HG03521 (cell line): ENCODE measurements around the gene OR2A2.
"Not testable (repeated sequence)": the region's sequence is repeated elsewhere in the genome, so short reads cannot be mapped to it uniquely, and the experiment has no call there.

Experiments used
- ATAC-seq: cut with Tn5 transposase; IDR thresholded peaks from one replicate; pipeline ENCODE4 v1.9.1; 2021; ENCODE audit warnings: mild to moderate bottlenecking, moderate library complexity; ENCODE audit not compliant: unreplicated experiment

The OR2A2 gene

GRCh38 chr7:144109283-144109682 is at the start of gene OR2A2:
OR2A2 (plus strand) TSS chr7:144109583; CDS start chr7:144109583, 0 bp downstream.
- no peak for ATAC-seq

DNA sequence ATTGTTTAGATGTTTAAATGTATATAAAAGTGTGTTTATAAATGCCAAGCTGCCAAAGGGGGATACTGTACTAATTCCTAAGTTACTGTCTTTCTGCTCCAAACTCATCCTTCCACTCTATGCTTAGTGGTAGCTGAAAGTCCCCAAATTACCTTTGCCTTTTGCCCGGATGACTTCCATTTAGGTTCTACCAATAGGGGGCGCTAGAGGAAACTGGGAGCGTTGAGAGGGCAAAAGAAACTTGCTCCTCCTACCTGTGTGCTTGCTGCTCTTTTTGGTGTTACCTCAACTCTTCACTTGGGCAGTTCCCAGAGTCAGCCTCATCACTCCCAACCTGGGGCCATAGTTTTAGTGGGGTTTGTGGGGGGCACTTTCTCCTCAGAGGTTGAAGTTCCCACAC is 45.7 kb upstream of the OR2A2 start:
- ATAC-seq = no peak

DNA sequence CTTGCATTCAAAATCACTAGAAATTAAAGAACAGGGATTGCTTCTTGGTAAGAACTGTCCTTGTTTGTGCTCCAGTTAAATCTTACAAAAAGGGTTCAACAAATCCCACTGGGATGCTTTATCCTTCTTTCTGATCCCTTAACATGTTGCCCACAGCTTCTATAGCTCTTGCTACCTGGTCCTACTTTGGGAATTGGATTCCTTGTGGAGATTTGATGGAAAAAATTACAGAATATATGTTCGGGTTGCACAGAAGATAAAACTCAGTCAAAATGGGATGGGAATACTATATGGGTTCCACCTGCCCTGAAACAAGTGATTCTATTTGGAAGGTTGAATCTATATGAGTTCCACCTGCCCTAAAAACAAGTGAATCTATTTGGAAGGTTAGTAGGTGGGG is 39.9 kb upstream of the OR2A2 start, which contains the start of gene OR2A25:
Gene OR2A25 (plus strand): TSS at position 301 of the 400 bp plus-strand sequence. CDS start 4,409 bp downstream, outside the sequence.
- ATAC-seq = no peak

GRCh38 chr7:144069953-144070352 is 39.4 kb upstream of the OR2A2 start:
- ATAC-seq = no peak

DNA sequence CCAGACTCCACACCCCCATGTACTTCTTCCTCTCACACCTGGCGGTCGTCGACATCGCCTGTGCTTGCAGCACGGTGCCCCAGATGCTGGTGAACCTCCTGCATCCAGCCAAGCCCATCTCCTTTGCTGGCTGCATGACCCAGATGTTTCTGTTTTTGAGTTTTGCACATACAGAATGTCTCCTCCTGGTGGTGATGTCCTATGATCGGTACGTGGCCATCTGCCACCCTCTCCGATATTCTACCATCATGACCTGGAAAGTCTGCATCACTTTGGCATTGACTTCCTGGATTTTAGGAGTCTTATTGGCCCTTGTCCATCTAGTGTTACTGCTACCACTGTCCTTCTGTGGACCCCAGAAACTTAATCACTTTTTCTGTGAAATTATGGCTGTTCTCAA is 35.0 kb upstream of the OR2A2 start:
- no peak for ATAC-seq

GRCh38 chr7:144085978-144086377 is 23.4 kb upstream of the OR2A2 start, which contains the start of gene OR2A12:
OR2A12 (plus strand) TSS chr7:144086278; CDS start chr7:144095108, 8,830 bp downstream.
- ATAC-seq = no peak

DNA sequence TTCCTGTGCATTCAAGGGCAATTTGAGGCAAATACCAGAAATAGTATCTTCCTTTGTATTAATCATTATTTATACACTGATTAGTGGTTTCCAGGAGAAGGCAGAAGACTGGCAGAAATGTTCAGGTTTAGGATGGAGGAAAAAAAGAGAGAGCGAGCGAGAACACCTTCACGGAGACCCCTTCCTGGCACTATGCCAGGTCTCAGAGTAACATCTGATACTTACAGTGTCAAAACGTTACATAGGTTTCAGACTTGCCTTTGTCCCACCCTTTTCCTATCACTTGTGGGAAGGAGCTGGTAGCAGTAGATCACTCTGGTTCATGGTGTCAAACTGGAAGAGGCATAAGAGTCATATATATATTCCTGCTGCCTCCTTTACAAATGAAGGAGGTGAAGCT is 22.7 kb upstream of the OR2A2 start:
- no peak for ATAC-seq

DNA sequence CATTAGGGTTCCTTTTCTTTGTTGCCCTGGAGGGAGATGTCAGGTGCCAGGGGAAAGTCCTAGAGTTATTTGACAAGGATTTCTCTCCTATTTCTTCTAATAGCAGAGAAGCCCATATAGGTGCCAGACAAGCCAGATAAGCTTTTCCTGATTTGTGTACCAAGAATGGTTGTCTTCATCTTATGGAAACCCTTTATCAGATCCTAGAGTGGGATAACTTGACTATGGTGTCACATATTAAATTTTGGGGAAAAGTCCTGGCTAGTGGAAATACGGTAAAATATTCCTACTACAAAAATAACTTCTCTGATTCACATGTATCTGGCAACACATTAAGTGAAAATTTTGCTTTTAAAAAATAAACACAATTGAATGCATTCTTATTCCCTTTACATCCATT is 22.2 kb upstream of the OR2A2 start:
- ATAC-seq = no peak

DNA sequence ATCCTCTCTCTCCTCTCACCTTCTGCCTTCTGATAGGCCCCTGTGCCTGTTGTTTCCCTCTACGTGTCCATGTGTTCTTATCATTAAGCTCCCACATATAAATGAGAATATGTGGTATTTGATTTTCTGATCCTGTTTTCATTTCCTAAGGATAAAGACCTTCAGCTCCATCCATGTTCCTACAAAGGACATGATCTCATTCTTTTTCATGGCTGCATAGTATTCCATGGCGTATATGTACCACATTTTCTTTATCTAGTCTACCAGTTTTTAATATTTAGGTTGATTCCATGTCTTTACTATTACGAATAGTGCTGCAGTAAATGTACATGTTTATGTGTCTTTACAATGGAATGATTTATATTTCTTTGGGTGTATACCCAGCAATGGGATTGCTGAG is 18.7 kb upstream of the OR2A2 start:
- no peak for ATAC-seq

- ATAC-seq = no peak
These were observed 10.6 kb upstream of the OR2A2 start for GRCh38 chr7:144098776-144099175.

DNA sequence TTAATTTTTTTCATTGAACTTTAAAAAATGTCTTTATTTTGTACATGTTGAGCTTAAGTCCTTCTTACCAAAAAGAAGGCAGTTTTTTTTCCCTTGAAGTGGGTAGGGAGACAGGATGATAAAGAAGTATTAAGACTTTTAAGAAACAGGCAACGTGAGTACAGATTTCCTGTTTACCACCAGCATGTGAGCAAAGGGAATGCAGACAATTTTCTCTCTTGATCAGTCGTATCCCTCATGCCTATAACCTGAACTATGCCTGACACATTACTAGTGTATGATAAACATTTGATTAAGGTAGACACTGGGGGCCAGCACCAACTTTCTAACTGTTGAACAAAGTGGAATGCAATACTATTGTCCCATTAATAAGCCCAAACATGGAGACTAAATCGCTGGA is 8.8 kb upstream of the OR2A2 start:
- ATAC-seq = no peak

GRCh38 chr7:144102041-144102440 is 7.3 kb upstream of the OR2A2 start:
- no peak for ATAC-seq

DNA sequence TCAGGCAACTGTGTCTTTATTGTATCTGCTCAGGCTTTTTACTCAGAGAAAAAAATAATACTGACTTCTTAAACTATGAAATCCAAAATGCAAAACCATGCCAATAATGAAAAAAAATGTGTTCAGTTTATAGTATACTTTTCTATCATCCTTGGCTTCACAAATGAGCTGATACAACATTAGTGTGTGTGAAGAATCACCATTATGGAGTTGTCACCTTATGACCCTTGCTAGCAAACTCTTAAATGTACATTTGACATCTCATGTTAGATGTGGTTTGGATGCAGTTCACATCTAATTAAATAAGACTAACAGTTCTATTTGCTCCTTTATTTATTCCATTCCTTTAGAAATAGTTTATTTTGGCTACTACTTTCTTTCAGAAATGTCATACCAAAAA is 4.2 kb upstream of the OR2A2 start:
- no peak for ATAC-seq

DNA sequence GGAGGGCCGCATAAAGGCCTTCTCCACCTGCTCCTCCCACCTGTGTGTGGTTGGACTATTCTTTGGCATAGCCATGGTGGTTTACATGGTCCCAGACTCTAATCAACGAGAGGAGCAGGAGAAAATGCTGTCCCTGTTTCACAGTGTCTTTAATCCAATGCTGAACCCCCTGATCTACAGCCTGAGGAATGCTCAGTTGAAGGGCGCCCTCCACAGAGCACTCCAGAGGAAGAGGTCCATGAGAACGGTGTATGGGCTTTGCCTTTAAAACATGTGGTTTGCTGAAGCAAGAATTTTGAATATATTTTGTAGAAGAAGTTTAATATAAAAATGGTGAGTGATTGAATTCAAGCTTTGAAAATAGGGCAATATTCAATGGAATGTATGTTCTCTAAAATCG is 889 bp downstream of the OR2A2 start:
- ATAC-seq = no peak

- no peak for ATAC-seq
These were observed 4.3 kb downstream of the OR2A2 start for GRCh38 chr7:144113651-144114050.

- ATAC-seq = no peak
These were observed 9.0 kb downstream of the OR2A2 start for GRCh38 chr7:144118341-144118740.

DNA sequence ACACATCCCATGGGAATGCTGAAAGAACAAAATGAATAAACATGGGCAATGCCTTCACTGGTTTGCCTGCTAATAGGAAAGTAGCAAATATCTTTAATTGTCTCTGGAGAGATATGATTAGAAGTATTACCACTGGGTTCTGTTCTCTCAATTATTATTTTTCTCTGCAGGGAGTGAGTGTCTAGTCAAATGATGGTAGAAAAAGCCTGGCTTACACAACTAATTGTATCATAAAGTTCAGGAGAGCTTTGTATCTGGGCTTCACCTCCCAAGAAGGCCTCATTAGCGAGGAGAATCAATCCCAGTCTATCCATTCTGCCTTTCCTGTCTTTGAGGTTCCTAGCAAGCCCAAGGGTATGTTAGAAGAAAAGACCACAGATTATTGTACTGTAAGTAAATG is 13.5 kb downstream of the OR2A2 start, which contains the start of gene OR2A14:
Gene OR2A14 (plus strand): TSS at position 301 of the 400 bp plus-strand sequence. CDS start 5,937 bp downstream, outside the sequence.
- ATAC-seq = no peak

- ATAC-seq = peak; percentile 100
These were observed 18.4 kb downstream of the OR2A2 start for GRCh38 chr7:144127714-144128334.

GRCh38 chr7:144129601-144130000 is 20.2 kb downstream of the OR2A2 start:
- ATAC-seq = not testable (repeated sequence)

- no peak for ATAC-seq
These were observed 21.3 kb downstream of the OR2A2 start for GRCh38 chr7:144130730-144131129.

DNA sequence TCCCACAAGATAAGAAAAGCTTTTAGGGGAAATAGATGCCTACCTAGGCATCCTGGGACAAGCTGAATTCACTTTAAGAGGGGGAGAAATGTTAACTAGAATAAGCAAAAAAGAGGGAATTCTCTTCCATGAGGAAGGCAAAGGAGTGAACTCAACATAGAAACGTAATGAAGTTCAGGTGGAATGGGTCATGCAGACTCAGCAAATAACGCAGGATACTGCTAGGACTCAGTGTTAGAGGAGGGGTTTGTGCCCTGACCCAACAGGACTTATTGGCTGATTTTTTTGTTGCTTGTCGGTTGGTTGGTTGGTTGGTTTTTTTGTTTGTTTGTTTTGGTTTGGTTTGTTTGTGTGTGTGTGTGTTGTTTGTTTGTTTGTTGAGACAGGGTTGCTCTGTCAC is 22.9 kb downstream of the OR2A2 start:
- ATAC-seq = no peak

DNA sequence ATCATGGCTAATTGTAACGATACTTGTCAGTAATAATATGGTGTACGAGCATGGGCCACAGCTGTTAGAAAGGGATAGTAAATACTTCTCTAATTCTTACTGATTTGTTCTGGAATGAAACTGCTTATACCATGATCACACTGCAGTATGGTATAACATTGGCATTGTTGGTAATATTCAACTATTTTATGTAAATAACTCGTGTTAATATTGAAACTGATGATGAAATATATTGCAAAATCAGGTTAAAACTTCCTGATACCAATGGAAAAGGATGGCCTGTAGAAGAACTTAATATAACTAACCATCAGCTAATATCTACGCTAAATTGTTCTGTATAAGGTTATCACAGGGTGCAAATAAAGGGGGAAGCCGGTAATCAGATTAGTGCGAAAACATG is 23.9 kb downstream of the OR2A2 start:
- ATAC-seq = no peak

DNA sequence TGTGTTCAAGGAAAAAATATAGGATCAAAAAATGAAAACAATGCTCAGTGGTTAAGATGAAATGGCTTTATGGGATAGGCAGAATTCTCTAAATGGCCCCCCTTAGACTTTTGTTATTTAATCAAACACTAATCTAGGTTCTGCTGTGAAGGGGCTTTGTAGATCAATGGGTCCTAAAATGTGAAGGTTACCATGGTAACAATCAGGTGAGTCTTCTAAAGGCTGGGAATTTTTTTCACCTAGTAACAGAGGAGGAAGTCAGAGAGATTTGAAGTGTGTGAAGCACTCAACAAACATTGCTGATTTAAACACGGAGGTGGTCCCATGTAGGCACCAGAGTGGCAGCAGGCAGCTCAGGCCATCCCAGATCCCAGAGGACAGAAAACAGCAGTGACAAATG is 24.7 kb downstream of the OR2A2 start:
- ATAC-seq = no peak
